Measurements from ENCODE around the gene IFT172.
"Not testable (repeated sequence)": the region's sequence is repeated elsewhere in the genome, so short reads cannot be mapped to it uniquely, and the experiment has no call there.

Gene IFT172

DNA sequence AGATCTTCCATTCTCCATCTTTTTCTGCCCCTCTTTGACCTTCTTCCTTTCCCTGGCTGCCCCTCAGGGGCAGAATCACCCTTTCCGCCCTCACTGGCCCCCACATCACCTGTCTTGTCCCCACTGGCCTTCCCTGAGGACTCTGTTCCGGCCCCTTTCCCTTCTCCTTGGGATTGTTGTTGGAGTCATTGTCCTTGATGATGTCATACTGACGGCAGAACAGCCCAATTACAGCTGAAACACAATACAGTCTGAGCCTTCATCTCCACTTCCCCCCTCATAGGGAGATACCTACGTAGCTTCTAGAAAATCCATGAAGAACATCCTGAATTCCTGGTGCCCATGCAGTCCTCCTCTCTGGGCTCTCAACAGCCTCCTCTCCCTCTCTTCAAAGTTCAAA is 3.0 kb upstream of the IFT172 start:
- DNase-seq = no peak

DNA sequence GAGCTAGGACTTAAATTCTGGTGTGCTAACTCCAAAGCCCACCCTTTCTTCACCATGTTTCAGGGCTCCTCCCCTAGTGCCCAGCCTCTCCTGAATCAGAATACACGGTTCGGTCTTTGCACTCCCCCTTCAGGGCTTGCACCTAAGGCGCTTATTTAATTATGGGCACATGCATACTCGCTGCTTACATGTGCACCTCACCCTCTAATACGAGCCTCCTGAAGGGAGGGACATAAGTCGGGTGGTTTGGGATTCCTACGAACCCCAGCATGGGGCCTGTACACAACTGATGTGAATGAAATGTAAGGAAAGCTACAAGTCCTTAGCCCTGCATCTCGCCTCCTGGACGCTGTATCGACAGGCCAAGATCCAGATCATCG is 435 bp downstream of the IFT172 start:
- peak; percentile 52 for DNase-seq

DNA sequence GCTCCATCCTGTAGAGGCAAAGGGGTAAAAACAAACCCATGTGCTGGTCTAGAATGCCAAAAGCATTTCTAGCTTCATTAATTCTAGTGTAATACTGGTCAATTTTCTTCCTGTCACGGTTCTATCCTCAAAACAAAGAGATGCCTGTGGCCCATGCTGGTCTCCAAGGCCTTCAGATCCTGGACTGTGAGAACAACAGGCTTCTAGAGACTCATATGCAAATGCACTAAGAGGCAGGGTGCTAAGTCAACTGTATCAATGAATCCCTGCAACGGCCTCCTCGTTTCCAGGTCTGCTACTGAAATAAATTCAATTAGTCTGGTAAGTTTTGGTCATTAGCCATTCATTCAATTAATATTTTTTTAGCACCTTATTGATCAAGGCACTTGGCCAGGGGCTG is 4.0 kb downstream of the IFT172 start:
- DNase-seq = no peak

- no peak for DNase-seq
These were observed 17.6 kb downstream of the IFT172 start for GRCh38 chr2:27471961-27472360.

DNA sequence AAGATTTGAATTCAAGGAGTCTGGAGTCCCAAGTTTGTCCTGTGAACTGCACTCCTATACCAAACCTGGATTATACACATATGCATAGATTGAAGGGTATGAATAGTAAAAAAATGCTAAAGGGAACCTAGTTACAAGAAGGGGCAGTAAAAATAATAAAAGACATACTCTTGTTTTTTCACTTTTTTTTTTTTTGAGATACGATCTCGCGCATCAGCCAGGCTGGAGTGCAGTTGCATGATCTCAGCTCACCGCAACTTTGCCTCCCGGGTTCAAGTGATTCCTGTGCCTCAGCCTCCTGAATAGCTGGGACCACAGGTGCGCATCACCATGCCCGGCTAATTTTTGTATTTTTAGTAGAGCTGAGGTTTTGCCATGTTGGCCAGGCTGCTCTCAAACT is 25.1 kb downstream of the IFT172 start:
- DNase-seq = no peak

DNA sequence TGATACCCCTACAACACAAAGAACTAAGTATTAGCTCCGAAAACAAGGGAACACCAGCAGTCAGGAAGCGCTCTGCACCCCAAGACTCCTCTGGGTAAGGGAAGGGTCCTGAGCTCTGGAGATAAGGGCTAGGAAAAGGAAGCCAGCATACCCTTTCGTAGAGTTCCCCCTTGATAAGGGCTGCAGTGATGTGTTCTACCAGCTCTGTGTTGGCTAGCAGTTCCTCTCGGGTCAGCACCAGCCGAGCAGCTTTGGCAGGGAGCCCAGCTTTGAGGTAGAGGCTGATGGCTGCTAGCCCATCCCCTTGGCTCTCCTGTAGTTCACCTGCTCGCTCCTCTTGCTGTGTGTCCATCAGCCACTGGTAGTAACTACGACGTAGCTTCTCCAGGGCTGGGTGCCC is 28.4 kb downstream of the IFT172 start:
- peak; percentile 54 for DNase-seq

DNA sequence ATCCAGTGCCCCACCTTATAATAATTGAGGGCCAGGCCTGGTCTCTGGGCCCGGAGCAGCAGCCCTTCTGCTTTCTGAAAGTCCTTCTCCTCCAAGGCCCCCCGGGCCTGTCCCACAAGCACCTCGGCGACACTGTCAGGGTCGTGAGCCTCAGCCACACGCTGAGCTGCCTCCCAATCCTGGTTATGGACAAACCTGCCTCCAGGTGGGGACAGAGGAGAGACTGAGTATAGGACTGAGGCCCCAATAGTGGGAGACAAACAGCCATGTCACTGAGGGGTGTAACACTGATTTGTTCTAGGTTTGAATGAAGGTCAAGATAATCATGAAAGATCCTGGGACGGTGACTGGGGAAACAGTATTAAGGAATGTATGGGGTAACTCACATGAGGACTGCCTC is 35.6 kb downstream of the IFT172 start:
- no peak for DNase-seq

- DNase-seq = no peak
These were observed 38.4 kb downstream of the IFT172 start for GRCh38 chr2:27451095-27451494.

DNA sequence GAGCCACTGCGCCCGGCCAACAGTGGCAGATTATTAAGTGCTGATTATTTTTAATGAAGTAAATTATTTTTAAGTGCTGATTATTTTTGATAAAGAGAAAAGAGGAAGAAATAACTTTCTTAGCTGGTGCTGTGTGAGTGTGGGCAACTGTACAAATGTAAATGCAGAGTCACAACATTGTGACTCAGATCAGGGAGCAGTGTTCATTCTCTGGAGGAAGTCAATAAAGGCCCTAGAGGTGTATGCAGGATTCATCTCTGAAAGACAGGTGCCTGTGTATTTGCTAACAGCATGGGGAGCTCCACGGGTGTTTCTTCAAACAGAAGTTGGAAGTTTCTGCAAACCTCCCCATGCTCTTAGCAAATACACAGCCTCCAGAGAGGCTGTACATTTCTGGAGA is 41.2 kb downstream of the IFT172 start:
- DNase-seq = peak; percentile 41

DNA sequence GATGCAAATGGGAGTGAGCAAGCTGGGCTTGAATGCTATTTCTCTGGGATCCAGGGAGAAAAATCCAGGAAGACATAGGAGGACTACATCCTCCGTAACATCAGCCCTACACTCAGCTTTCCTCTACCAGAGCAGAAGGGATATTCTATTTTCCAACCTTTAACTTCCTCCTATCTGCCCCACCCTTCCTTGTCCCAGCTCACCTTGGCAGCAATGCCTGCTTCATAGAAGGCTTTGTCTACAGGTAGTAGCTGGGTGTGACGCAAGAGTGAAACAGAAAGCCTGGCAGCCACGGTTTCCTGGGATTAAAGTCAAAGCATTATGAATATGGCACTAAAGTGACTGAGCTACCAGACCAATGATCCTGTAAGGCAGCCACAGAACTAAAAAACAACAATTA is 43.5 kb downstream of the IFT172 start:
- DNase-seq = no peak

GRCh38 chr2:27445615-27446014 is 43.9 kb downstream of the IFT172 start:
- no peak for DNase-seq

DNA sequence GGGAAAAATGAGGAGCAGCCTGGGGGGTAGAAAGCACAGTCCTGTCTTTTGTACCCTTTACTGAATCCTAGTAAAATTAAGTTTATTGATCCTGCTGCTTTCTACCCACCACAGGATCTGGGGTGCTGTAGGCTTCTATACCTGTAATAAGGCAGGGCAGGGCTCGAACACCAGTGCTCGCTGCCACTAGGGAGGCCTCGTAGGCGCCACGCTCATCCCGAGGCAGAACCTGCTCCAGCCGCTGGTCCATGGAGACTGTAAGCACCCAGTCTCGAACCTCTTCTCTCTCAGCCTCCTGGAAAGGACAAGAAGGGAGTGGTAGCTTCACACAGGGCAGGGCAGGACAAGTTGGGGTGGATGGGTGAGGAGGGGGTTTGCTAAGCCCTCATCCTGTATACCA is 44.4 kb downstream of the IFT172 start:
- no peak for DNase-seq

- DNase-seq = no peak
These were observed 46.6 kb downstream of the IFT172 start for GRCh38 chr2:27442920-27443282.

GRCh38 chr2:27441958-27442919 is 47.3 kb downstream of the IFT172 start, which contains the start of gene KRTCAP3:
Gene KRTCAP3, plus strand, starts transcription at chr2:27442381. Its CDS starts 32 bp downstream, at chr2:27442413.
- peak; percentile 81 for DNase-seq

GRCh38 chr2:27441226-27441926 is 48.2 kb downstream of the IFT172 start:
- DNase-seq = no peak

DNA sequence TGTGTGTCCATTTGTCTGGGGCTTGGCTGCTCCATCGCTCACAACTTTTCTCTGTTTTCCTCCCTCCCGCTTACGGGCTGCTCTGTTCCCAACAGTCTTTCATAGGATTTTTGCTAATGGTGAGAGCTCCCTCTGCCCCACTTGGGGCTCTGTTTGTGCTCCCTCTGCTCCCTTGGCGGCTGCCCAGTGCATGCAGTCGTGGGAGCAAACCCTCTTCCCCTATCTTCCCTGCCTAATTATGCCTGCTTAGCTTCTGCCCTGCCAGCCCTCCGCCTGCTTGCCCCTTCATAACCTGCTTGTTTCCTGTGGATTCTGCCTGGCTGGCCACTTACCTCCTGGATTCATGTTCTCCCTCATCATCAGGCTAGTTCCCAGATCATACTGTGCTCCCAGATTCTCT is 53.9 kb downstream of the IFT172 start:
- no peak for DNase-seq

GRCh38 chr2:27431395-27431794 is 58.1 kb downstream of the IFT172 start:
- no peak for DNase-seq

GRCh38 chr2:27428978-27429541 is 60.5 kb downstream of the IFT172 start:
- peak; percentile 67 for DNase-seq

DNA sequence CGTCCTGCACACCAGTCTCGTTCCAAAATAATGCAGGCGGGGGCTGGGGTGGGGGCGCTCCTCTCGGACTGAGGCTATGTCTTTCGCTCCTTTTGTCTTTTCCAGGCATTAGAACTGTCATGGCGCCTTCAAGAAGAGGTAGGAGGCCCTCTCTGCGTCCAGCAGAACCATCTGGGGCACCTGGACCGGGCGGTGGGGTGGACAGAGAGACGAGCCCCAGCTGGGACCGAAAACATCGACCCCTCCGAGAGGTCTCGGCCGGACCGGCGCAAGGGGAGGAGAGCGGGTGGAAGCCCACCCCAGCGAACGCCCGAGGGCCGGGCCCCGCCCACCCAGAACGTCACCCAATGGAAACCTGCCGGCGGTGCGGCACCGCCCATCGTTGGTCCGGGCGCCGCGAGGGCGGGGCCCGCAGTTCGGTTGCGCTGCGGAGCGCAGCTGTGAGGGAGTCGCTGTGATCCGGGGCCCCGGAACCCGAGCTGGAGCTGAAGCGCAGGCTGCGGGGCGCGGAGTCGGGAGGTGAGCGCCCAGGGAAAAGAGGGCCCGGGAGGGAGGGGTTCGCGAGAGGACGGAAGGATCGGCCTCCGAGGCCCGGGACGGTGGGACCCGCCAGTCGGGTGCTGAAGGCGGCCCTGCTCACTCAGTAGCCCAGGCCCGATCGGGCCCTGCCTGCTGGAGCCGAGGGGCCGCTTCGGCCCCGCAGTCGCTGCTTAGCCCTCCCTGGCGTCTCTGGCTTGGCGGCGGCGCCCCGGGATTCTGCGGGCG is 61.1 kb downstream of the IFT172 start, which contains the start of gene NRBP1:
Gene NRBP1, plus strand, starts transcription at position 419 of the 765 bp plus-strand sequence. CDS start 4,643 bp downstream, outside the sequence.
- peak; percentile 90 for DNase-seq

GRCh38 chr2:27427863-27428212 is 61.7 kb downstream of the IFT172 start:
- DNase-seq = no peak

DNA sequence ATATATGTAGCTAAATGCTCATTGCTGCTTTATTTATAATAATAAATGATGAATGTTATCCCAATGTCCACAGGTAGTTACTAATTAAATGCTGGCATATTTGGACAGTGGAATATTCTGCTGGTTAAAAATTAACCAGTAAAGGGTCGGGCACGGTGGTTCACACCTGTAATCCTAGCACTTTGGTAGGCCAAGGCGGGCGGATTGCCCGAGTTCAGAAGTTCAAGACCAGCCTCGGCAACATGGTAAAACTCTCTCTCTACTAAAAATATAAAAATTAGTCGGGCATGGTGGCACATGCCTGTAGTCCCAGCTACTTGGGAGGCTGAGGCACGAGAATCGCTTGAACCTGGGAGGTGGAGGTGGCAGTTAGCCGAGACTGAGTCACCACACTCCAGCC is 64.5 kb downstream of the IFT172 start:
- not testable (repeated sequence) for DNase-seq

DNA sequence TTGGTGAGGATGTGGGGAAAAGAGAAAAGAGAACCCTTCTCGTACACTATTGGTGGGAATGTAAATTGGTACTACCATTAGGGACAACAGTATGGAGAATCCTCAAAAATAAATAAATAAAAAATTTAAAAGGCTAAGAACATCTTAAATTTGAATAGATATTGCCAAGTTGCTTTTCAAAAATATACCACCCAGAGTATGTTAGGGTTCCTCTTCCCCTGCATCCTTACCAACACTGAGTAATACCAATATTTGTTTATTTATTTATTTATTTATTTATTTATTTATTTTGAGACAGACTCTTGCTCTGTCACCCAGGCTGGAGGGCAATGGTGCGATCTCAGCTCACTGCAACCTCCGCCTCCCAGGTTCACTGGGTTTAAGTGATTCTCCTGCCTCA is 66.6 kb downstream of the IFT172 start:
- DNase-seq = no peak

DNA sequence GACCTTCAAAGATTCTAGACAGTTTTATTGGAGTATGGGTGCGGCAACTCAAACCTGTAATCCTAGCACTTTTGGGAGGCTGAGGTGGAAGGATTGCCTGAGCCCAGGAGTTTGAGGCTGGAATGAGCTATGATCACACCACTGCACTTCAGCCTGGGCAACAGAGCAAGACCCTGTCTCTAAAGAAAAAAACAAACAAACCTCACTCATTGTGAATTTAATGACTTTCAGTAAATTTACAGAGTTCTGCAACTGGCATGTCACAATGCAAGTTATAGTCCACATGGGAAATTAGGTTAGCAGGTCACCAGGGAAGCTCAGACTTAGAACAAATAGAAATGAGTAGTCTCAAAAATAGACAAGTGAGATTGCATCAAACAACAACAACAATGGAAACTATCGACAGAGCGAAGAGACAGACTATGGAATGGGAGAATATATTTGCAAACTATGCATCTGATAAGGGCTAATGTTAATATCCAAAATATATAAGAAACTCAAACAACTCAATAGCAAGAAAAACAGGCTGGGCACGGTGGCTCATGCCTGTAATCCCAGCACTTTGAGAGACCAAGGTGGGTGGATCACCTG is 67.8 kb downstream of the IFT172 start:
- no peak for DNase-seq
